ENCODE measurements around the gene AAK1.
"Not testable (repeated sequence)": the region's sequence is repeated elsewhere in the genome, so short reads cannot be mapped to it uniquely, and the experiment has no call there.

The AAK1 gene

DNA sequence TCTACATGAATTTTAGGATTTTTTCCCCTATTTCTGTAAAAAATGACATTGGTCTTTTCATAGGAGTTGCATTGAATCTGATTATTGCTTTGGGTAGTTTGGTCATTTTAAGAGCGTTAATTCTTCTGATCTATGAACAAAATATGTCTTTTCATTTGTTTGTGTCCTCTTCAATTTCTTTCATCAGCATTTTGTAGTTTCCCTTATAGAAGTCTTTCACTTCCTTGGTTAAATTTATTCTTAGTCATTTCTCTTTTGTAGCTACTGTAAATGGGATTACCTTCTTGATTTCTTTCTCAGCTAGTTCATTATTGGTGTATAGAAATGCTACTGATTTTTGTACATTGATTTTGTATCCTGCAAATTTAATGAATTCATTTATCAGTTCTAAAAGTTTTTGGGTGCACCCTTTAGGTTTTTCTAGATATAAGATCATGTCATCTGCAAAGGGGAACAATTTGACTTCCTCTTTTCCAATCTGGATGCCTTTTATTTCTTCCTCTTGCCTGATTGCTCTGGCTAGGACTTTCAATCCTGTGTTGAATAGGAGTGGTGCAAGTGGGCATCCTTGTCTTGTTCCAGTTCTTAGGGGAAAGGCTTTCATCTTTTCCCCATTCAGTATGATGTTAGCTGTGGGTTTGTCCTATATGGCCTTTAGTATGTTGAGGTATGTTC is 36.6 kb upstream of the AAK1 start:
- no peak for TF ChIP-seq Cebpa-rat (IDR thresholded peaks at IDR 0.05)
- Histone ChIP-seq H3K27ac (no peak overlapping the region), H3K4me1 (peaks cover 12% of the 10 kb centered on the region), H4K20me1 (no peaks in the 10 kb centered on the region), H3K9ac (no peak overlapping the region), H3K4me2 (no peak overlapping the region), H3K27me3 (no peaks in the 10 kb centered on the region), H3K4me3 (no peak overlapping the region), H3K36me3 (no peaks in the 10 kb centered on the region), H3K9me3 (no peaks in the 10 kb centered on the region)

DNA sequence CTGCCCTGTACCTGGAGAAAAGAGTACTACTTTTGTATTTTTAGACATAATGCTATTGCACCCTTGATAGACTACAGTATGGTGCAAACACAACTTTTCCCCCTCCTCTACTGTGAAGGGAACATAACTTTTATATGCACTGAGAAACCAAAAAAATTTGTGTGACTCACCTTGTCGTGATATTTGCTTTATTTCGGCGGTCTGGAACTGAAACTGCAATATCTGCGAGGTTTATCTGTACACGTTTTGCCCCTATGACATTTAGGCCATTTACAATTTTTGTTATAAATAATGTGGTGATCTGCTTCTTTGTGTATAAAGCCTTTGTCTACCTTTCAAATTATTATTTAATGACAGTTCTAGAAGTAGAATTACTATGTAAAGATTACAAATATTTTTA is 34.4 kb upstream of the AAK1 start:
- peaks cover 20% of the 10 kb centered on the region for H3K4me1 ChIP-seq
- no peaks in the 10 kb centered on the region for H3K27me3 ChIP-seq
- H3K27ac ChIP-seq = no peak overlapping the region
- H4K20me1 ChIP-seq = no peaks in the 10 kb centered on the region
- H3K4me3 ChIP-seq = no peak overlapping the region
- no peak overlapping the region for H3K4me2 ChIP-seq
- no peaks in the 10 kb centered on the region for H3K36me3 ChIP-seq
- TF ChIP-seq Cebpa-rat (IDR thresholded peaks at IDR 0.05) = no peak
- H3K9ac ChIP-seq = no peak overlapping the region
- H3K9me3 ChIP-seq = peaks cover 3% of the 10 kb centered on the region; the same call in 1 of the 2 replicates

DNA sequence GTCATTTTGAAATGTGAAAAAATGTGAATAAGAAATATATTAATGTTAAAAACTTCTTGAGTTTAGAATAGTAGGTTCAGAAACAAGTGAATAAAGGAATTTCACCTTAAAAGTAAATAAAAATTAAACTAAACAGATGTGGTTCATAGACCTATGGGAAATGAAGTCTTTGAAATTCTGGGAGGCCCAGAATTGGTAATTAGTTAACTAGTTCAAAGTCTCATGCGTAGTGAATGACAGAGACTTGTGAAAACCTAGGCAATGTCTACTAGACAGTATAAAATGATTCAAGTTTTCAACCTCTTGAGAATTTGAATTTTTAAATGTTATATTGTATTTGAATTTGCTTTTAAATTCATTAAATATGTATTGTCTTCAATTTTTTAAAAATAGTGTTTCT is 32.6 kb upstream of the AAK1 start:
- TF ChIP-seq Cebpa-rat (IDR thresholded peaks at IDR 0.05) = no peak
- H3K27ac ChIP-seq = no peak overlapping the region

DNA sequence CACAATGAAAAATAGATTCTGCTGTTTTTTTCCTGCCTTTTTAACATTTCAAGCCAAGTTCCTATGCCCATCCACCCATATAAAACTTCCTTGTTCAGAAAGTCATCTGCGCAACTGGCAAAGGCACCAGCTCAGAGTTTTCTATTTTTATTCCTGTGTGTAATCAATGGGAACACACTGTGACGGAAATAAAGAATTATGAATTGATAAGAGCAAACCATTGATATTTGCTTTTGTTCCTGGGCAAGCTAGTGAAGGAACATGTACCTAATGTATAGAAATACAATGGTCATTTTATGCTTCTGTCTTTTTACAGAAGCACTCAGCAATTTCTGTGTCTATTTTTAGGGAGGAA is 30.8 kb upstream of the AAK1 start:
- TF ChIP-seq Cebpa-rat (IDR thresholded peaks at IDR 0.05) = no peak
- peaks cover 16% of the 10 kb centered on the region for H3K9me3 ChIP-seq
- no peak overlapping the region for H3K9ac ChIP-seq
- H3K27me3 ChIP-seq = no peaks in the 10 kb centered on the region
- peak overlapping the region; percentile 50 for H3K4me2 ChIP-seq
- peaks cover 17% of the 10 kb centered on the region for H3K4me1 ChIP-seq
- no peaks in the 10 kb centered on the region for H4K20me1 ChIP-seq
- H3K36me3 ChIP-seq = no peaks in the 10 kb centered on the region
- no peak overlapping the region; the same call in 1 of the 2 replicates for H3K27ac ChIP-seq
- H3K4me3 ChIP-seq = no peak overlapping the region

More for the DNA sequence above, 32.6 kb upstream of the AAK1 start:
- no peak overlapping the region for H3K4me3 ChIP-seq
- H3K4me1 ChIP-seq = peaks cover 17% of the 10 kb centered on the region
- no peaks in the 10 kb centered on the region for H3K36me3 ChIP-seq
- no peaks in the 10 kb centered on the region for H4K20me1 ChIP-seq
- no peak overlapping the region for H3K9ac ChIP-seq
- peaks cover 16% of the 10 kb centered on the region for H3K9me3 ChIP-seq
- H3K4me2 ChIP-seq = no peak overlapping the region
- H3K27me3 ChIP-seq = no peaks in the 10 kb centered on the region

DNA sequence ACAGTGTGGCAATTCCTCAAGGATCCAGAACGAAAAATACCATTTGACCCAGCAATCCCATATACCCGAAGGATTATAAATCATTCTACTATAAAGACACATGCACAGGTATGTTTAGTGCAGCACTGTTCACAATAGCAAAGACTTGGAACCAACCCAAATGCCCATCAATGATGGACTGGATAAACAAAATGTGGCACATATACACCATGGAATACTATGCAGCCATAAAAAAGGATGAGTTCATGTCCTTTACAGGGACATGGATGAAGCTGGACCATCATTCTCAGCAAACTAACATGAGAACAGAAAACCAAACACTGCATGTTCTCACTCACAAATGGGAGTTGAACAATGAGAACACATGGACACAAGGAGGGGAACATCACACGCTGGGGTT is 29.6 kb upstream of the AAK1 start:
- H4K20me1 ChIP-seq, H3K4me3 ChIP-seq, H3K36me3 ChIP-seq, H3K27me3 ChIP-seq, H3K4me2 ChIP-seq, H3K27ac ChIP-seq, H3K9ac ChIP-seq: not testable (repeated sequence)
- peaks cover 16% of the 10 kb centered on the region for H3K9me3 ChIP-seq
- peaks cover 17% of the 10 kb centered on the region for H3K4me1 ChIP-seq

DNA sequence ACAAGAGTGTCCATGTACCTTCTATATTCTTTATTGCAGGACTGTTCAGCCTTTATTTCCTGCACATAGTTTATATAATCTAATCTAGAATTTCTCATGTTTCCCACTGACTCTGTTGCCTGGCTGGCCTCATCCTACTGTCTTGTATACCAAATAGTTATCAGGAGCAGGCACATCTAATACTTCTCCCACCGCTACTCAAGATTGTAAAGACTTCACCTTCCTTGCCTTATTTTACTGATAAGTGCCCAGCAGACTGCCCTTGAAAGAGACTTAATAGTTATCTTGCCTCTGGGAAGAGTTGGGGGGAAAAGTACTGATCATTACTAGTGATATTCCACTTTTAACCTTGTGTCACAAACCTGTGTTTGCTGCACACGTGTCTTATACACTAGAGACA is 26.1 kb upstream of the AAK1 start:
- no peak overlapping the region for H3K9ac ChIP-seq
- H3K9me3 ChIP-seq = peaks cover 23% of the 10 kb centered on the region
- H4K20me1 ChIP-seq = no peaks in the 10 kb centered on the region
- H3K4me1 ChIP-seq = peaks cover 12% of the 10 kb centered on the region
- TF ChIP-seq Cebpa-rat (IDR thresholded peaks at IDR 0.05) = no peak
- H3K4me3 ChIP-seq = no peak overlapping the region
- H3K27ac ChIP-seq = no peak overlapping the region
- no peak overlapping the region for H3K4me2 ChIP-seq
- H3K36me3 ChIP-seq = no peaks in the 10 kb centered on the region
- H3K27me3 ChIP-seq = no peaks in the 10 kb centered on the region

DNA sequence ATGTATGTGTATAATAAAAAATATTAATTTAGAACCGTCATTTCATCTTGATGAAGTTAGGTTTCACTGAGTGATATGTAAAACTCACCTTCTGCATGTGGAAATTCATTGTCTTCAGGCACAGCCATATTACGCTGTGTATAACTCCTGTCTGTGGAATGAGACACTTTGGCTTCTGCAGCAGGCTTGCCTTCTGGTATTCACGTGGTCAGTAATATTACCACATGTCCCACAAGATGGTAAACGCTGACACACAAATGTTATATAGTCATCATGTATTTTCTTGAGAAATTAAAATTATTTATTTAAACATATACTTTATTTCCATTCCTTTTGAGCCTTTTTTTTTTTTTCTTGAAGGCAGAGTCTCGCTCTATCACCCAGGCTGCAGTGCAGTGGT is 25.1 kb upstream of the AAK1 start:
- H3K4me3 ChIP-seq = no peak overlapping the region
- no peak overlapping the region for H3K9ac ChIP-seq
- H3K4me1 ChIP-seq = peaks cover 1% of the 10 kb centered on the region
- H3K36me3 ChIP-seq = no peaks in the 10 kb centered on the region
- no peaks in the 10 kb centered on the region for H4K20me1 ChIP-seq
- H3K9me3 ChIP-seq = peaks cover 32% of the 10 kb centered on the region
- no peak overlapping the region for H3K27ac ChIP-seq
- no peak overlapping the region for H3K4me2 ChIP-seq
- H3K27me3 ChIP-seq = no peaks in the 10 kb centered on the region
- TF ChIP-seq Cebpa-rat (IDR thresholded peaks at IDR 0.05) = no peak

DNA sequence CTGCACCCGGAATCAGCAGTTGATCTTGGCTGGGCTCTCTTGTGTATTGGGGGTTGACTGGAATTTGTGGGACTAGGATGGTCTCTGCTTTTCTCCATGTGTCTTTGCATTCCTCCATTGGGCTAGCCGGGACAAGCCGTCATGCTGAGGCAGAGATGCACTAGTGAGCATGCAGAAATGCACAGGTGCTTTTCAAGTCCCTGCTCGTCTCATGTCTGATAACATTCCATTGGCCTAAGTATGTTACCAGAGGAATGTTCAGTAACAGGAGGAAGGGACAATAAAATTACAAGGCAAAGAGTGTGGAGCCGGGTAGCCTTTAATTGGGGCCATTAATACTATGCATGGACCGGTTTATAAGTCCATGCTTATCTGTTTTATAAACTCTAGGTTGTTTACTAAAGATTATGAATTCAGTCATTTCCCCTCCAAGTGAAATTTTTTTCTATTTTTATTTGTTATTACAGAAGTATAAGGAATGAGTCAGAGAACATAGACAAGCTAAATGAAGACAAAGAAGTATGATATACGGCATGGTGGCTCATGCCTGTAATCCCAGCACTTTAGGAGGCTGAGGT is 24.4 kb upstream of the AAK1 start:
- no peak overlapping the region for H3K27ac ChIP-seq
- no peak for TF ChIP-seq Cebpa-rat (IDR thresholded peaks at IDR 0.05)
- H3K9me3 ChIP-seq = peaks cover 33% of the 10 kb centered on the region
- H3K27me3 ChIP-seq = no peaks in the 10 kb centered on the region
- no peaks in the 10 kb centered on the region for H3K36me3 ChIP-seq
- no peaks in the 10 kb centered on the region for H4K20me1 ChIP-seq
- H3K4me3 ChIP-seq = no peak overlapping the region
- H3K4me1 ChIP-seq = no peaks in the 10 kb centered on the region
- no peak overlapping the region for H3K9ac ChIP-seq
- H3K4me2 ChIP-seq = no peak overlapping the region

DNA sequence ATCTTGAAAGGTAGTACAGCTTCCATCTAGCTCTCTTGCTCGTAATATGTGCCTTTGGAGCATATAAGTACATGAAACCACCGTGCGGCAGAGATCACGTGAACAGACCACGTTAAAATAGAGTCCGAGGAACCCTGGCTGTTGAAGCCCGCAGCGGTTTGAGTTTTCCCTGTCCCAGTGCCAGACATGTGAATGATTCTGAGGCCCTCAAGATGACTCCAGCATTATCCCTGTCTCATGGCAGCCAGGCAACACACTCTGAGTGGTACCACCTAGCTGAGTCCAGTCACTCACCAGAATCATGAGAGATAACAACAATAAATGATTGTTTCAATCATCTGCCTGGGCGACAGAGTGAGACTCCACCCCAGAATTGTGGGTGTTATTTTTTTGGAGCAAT is 21.6 kb upstream of the AAK1 start:
- no peak overlapping the region for H3K4me2 ChIP-seq
- no peaks in the 10 kb centered on the region for H3K36me3 ChIP-seq
- TF ChIP-seq Cebpa-rat (IDR thresholded peaks at IDR 0.05) = no peak
- H3K27me3 ChIP-seq = no peaks in the 10 kb centered on the region
- no peak overlapping the region for H3K4me3 ChIP-seq
- peaks cover 20% of the 10 kb centered on the region for H3K9me3 ChIP-seq
- H3K27ac ChIP-seq = no peak overlapping the region
- H4K20me1 ChIP-seq = no peaks in the 10 kb centered on the region
- no peaks in the 10 kb centered on the region for H3K4me1 ChIP-seq
- H3K9ac ChIP-seq = no peak overlapping the region

DNA sequence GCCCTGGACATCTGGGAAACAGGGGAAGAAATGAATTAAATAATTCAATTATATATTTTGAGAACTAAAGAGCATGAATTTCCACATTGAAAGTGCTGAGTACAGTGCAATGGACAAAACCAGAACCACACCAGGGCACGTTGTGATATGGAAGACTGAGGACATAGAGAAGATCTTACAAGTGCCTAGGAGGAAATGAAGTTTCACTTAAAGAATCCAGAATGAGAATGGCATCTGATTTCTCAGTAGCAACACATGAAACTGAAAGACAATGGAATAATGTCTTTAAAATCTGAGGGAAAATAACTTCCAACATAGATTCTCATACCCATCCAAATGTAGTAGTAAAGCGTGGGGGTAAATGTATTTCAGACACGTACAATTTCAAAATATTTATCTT is 20.3 kb upstream of the AAK1 start:
- Histone ChIP-seq H4K20me1 (no peaks in the 10 kb centered on the region), H3K9me3 (peaks cover 20% of the 10 kb centered on the region), H3K4me2 (no peak overlapping the region), H3K4me1 (no peaks in the 10 kb centered on the region), H3K36me3 (no peaks in the 10 kb centered on the region), H3K9ac (no peak overlapping the region), H3K4me3 (no peak overlapping the region), H3K27me3 (no peaks in the 10 kb centered on the region), H3K27ac (no peak overlapping the region)
- no peak for TF ChIP-seq Cebpa-rat (IDR thresholded peaks at IDR 0.05)

DNA sequence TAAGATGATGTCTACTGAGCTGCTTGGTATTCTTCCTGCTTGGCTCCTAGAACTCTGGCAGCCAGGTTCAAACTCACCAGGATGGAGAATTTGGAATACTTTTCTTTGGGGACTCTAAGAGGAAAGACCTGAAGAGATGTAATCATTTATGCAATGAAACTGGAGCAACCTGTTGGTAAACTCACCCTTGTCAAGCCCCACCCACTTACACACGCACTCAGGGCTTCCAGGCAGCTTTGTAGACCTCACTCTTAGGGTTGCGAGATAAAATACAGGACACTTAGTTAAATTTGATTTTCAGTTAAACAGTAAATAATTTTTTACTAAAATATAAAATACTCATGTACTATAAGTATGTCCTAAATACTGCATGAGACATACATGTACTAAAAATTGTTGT is 19.0 kb upstream of the AAK1 start:
- not testable (repeated sequence) for H3K4me3 ChIP-seq, H3K4me2 ChIP-seq, H4K20me1 ChIP-seq, H3K27ac ChIP-seq, H3K9ac ChIP-seq, H3K4me1 ChIP-seq, H3K36me3 ChIP-seq, H3K27me3 ChIP-seq
- H3K9me3 ChIP-seq = peaks cover 20% of the 10 kb centered on the region
